HG02973 (cell line): ENCODE results near the gene ACYP2.

Source experiments
- ATAC-seq: cut with Tn5 transposase; IDR thresholded peaks from one replicate; pipeline ENCODE4 v1.9.1; 2021; ENCODE audit warnings: moderate library complexity; ENCODE audit not compliant: unreplicated experiment

The ACYP2 gene

DNA sequence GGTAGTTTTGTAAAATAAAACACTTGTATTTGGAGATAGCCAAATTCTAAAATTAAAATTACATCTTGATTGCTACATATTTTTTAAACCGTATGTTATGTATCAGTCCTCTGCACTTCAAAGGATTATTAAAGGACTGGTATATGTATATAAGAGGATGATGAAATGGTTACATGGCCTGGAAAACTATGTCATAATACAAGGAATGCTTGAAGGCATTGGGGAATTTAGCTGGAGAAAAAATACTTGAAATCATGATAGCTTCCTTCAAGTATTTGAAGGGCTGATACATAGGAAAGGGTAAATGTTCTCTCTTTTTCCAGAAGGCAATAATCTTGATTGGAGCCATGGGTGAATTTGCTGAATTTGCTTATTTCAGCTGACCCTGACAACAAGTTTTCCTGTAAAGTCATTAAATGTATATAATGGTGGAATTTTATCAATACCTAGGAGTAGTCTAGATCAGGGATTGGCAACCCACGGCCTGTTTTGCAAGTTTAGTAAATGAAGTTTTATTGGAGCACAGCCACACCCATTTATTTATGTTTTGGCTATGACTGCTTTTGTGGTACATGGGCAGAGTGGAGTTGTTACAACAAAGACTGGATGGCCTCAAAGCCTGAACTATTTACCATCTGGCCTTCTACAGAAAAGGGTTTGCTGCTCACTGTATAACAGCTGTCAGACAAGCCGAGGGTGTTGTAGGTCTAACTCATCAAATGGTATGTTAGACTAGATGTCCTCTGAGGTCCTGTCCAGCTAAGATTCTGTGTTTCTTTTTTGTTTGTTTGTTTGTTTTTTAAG lies 34.4 kb downstream of the ACYP2 start:
- no peak for ATAC-seq

DNA sequence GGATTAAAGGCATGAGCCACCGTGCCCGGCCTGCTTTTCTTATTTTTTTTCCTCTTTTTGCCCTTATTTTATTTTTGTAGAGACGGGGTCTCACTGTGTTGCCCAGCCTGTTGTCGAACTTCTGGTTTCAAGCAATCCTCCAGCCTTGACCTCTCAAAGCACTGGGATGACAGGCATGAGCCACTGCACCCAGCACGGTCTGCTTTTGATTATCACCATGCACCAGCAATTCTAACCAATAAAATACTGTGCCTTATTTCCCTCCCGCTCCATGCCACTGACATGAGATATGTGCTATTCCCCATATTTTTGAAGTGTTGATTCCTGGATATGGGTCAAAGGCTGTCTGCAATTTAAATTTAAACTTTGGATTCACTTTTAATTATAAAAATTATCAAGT lies 42.9 kb downstream of the ACYP2 start:
- ATAC-seq, result no peak

DNA sequence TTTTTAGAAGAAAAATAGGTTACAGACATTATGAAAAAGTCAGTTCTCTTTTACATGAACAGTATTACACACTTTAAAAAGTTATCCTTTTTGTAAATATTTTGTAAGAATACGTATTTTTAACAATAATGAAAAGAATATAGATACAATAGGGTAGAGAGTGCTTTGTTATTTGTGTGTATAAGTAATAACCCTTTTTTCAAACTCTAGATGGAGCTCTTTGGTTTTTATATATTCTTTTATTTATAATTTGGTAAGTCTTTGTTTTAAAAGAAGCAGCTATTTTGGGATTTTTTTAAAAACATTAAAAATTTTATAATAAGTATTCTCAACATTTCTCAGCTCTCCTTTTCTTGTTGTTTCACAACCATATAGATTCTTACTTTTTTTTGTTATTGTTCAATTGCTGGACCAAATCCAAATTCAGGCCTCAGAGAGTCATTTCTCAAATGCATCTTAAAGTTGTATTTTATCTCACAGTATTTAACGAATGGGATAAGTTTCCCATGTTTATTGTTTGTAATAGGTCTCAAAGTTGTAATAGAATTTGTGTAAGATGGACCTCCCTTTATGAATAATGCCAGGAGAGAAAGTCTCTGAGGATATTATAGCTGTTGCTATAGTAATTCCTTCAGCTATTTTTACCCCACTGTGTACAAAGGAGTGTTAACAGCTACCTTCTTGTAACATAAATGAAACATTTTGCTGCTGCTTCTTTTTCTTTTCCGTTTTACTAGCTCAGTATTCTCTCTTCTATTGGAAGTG lies 46.4 kb downstream of the ACYP2 start:
- ATAC-seq, result no peak

DNA sequence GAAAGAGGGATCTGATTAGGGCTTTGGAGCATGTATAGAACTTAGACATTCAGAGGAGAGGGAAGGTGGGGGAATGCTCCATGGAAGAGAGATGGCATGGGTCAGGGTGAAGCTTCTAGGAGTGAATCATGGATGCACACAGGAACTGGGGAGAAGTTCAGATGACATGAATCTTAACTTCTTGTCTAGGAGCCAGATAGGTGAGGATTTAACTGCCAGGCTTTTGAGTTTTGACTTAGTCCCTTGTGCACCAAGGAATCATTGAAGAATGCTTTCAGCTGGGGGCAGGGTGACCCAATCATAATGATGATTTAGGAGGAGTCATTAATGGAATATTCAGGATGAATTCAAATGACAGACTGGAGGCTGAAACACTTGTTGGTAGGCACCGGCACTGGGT lies 48.7 kb downstream of the ACYP2 start:
- no peak for ATAC-seq

DNA sequence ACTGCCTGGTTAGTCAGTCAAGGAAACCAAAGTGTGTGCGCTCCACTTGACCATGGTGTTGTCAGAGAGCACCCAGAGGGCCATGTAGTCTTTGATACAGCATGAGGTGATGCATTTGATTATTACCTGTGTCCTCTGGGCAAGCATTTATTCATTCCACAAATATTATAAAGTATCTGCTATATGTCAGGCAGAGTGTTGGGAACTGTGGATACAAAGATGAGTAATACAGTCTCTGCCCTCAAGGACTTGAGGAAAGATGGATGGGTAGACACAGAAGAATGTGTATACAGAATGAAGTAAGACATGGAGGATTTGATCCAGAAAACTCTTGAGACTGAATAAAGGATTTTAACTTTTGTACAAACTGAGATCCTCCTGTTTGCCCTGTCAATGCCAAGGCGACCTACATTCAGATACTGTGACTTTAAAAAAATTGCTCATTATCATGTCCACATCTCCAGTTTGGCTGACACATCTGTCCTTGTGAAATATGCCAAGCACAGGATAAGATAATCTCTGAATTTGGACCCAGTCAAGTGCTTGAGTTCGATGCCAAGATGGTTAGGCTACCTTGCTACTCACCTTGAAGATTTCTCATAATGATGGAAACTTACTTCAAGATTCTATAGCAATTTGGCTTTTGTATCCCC lies 50.8 kb downstream of the ACYP2 start:
- no peak for ATAC-seq

DNA sequence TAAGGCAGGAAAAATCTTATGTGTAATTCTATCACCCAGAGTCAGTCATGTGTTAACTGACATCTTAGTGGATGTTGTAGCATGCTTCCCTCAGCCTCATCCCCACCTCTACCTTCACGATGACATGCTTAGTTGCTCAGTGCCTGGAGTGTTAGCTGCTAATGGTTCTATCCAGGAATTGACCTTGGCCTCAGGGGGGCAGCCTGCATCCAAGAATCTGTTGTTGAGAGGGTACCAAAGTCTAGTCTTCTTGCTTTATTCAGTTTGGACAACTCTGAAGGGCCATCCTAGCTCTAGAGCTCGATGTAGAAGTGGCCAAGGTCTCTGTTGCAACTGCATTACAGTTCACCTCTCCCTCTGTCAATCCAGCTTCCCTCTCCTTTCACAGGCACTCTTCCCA lies 61.2 kb downstream of the ACYP2 start:
- ATAC-seq, result no peak

DNA sequence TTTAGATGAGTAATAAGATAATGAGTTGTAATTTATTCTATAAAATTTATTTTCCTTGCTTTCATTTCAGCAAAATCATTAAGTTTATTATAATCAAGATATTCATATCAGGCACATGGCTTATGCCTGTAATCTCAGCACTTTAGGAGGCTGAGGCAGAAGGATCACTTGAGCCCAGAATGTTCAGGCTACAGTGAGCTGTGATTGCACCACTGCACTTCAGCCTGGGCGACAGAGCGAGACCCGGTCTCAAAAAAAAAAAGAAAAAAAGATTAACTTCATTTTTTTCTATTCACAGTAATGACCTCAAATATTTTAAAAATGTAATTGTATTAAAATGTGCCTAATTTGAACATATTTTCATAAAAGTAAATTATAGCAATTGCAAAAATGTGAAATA lies 67.9 kb downstream of the ACYP2 start:
- ATAC-seq, result no peak

DNA sequence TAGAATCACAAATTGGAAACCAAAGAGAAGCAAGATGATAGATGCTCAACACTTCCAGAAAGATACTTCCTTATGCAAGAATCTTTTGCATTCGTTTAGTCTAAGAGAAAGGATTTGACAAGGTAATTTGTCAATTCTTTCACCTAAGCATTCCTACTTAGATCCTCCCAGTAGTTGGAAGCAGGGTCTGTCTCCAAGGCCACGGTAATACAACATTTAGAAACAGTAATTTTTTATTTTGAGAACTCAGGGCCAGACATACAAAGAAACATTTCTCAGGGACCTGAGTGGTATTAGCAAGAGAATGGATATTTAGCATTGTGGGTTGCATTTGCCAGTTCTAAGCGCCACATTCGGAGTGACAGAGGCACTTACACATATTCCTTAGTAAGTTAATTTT lies 68.6 kb downstream of the ACYP2 start:
- ATAC-seq, result no peak

DNA sequence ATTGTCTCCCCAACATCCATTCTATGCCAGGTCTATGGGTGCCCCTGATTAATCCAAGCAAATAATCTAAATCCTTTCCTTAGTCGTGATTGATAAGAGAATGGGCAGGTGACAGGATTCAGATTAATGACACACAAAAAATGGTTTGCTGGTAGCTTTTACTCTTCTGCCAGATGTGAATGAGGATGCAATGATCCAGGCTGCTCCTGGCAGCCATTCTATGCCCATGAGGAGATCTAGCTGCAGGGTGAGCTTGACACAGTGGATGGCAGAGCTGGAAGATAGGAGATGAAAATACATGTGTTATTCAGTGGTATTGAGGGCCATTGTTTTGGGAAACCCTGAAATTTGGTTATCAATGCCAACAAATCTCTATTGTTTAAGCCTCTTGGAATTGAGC lies 69.7 kb downstream of the ACYP2 start:
- ATAC-seq, result no peak

DNA sequence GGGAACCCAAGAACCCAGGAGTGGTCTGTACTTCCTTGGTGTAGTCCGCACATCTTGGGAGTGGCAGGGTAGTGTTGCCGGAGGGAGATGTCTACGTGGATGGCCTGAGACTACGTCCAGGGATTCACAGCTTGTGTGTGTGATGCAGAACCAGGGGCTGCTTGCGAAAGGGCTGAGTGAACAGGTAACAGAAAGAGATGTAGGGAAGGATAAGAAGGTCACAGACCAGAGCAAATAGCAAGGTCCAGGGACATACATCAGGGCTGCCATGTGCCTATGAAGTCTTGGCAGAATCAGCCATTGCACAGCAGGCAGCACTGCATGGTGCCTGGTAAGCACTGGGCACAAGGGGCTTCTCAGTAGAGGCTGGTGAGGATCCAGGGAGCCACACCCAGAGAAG lies 71.9 kb downstream of the ACYP2 start:
- no peak for ATAC-seq

DNA sequence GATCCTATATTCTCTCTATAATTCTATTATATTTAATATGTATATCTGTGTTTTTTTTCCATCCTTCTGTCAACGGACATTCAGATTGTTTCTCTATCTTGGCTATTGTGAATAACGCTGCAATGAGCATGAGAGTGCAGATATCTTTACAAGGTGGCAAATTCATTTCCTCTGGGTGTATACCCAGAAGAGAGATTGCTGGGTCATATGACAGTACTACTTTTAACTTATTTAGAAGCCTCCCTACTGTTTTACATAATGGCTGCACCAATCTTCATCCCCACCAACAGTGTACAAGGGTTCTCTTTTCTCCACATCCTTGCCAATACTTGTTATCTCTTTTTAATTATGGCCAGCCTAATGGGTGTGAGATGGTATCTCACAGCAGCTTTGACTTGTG lies 74.1 kb downstream of the ACYP2 start:
- no peak for ATAC-seq

DNA sequence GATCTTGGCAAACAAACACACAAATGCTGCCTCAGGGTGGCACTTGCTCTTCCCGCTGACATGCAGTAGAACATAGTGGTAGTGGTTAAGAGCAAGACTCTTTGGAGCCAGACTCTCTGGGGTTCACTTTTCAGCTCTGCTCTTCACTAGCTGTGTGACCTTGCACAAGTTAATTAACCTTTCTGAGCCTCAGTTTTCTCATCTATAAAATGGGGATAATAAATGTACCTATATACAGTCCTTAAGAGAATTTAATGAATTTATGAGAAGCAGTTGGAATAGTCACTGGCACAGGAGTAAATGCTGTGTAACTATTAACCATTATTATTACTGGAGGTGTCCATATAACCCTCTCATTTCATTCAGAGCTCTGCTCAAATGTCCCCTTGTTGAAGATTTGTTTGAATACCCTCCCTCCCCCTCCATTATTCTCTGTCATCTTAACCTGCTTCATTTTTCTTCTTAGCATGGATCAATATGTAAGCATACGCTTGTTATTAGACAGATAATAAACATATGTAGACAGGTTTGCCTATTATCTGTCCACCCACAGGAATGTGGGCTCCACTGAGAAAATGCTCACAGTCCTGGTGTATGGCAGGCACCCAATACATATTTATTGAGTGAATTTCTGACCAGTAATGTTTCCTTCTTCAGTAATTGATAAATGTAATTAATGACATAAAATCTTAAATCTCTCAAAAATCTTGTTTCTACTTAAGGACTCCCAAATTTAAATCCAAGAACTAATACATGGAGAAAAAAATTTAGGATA lies 76.1 kb downstream of the ACYP2 start:
- no peak for ATAC-seq

DNA sequence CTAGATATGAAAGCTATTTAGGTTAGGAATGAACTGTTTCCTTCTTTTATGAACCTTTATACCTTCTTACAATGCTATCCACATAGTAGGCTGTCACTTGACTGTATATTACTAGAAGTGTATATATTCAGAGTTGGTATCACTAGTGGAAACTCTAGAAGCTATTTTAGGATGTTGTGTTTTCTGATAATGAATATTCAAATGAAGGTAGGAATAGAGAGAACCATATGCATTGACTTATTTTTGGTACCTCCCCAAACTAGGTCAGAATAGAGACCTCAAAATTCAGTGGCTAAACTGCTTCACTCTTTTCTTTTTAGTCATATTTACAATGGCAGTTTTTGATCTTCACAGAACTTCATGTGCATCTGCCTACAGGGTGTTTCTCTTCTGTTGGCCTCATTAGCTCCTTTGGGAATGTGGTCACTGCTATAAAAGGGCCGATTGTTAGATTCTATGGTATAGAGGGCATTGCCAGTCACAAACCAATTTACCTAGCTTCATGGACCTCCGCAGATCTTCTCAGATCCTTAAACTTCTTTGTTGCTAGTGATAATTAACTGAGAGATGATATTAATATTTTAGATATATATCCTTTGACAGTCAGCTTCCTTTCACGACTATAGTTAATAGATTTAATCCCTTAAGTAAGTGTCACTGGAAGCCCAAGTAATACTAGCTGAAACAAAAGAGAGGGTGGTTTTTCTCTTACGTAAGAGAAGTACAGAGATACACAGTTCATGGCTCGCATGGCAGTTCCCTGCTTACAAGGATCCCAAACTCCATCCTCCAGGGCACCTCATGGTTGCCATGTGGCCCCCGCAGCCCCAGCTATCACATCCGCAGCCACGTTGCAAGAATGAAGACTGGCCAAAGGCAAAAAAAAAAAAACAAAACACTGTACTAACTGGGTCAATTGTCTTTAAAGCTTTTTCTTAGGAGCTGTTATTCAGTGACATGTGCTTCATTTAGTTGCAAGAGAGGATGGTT lies 79.6 kb downstream of the ACYP2 start:
- no peak for ATAC-seq

DNA sequence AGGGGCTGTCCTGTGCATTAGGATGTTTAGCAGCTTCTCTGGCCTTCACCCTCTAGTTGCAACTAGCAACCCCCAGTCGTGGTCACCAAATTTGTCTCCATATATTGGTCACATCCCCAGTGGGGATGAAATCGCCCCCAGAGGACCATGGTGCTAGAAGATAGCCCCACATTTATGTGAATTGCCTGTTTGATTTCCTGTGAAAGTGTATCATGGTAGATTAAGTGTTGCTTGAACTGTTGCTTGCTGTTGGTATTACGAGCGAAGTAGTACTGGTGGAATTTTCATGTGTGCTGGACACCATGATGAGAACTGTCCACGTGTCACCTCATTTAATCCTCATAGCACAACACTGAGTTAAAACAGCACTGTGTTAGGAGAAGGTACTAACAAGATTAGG lies 81.2 kb downstream of the ACYP2 start:
- no peak for ATAC-seq

DNA sequence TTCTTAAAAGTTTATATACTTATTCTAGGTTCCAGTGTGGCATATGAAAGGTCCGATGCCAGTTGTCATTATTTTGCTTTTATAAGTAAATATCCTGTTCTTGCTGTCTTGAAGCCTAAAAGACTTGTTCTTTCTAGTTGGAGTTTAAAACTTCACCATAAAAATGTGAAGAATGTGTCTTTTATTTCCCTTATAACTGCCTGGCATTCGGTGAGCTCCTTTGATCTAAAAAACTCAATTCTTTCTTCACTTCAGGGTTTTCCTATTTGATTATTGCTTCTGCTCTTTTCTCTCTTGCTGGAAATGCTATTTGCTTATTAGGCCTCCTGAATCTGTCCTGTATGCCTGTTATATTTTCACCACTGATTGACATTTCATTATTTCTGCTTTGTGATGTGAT lies 89.1 kb downstream of the ACYP2 start:
- no peak for ATAC-seq

DNA sequence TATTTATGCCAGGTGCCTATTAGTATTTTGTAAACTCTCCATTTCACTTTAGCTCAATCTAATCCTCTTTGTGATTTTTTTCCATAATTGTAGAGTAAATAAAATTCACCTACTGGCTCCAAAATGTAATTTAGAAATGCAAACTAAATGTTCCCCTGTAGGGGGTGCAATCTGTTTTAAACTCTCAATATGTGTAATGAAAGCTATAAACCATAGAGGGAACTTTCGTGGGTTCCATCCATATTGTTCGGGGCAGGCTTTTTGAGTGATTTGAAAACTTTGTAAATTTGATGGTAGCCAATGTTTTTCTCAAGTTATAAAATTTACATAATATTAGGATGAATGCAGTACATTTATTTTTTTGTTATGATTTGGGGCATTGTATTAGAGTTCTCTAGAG lies 91.2 kb downstream of the ACYP2 start:
- ATAC-seq, result no peak

DNA sequence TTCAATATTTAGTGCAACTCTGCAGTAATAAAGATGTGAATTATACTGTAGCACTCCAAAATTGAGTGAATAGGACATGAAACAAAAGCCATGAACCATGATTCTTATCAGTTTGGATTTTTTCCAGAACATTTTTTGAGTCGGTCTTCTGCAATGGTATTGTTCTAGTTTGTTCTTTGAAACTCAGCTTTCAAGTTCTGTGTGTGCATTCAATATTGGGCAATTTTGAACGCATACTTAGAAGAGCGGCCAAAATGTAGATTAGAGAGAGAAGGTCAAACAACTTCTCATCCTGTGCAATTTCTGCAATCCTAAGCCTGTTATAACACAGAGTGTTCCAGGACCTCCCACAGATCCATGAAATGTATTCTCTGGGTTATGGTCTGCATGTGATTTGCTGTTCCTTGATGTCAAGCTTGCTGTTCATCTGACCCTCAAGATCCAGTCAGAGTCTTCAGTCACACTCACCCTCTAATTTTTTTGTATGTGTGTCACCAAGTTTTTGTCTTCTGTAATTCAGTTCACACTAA lies 92.3 kb downstream of the ACYP2 start:
- no peak for ATAC-seq

DNA sequence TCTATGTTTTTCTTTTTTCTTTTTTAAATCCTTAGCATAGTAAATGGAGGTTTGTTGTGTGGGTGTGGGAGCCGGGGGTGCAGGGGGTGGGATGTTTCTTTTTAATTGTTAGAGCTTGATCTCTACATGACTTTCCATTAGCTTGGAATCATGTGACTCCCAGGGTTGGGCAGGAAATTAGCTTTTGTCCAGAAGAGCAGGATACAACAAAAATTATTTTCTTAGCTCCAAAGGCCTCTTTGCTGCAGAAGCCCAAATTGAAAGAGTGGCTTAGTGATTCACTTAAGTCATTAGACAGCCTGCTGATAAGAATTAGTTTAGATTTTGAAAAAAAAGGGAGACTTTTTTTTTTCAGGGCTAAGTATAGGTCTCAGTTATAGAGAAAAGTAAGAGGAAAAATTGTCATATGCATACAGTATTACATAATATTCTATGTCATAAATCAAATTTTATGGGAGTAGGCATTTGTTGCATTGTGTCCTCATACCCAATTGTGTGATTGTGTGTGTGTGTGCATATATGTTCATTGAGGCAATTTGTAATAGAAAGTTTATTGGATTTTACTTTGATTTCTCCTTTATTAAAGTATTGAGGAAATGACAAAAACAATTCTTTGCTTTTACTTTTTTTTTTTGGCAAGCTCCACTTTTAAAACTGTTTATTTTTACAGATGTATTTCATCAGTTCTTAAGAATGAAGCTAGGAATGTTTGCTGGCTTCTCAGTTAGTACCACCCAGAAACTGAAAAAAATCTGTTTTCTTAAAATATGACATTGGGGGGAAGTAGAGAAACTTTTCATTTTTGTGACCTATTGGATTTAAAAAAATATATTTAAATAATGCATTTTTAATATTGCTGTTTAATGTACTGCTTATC lies 93.2 kb downstream of the ACYP2 start:
- ATAC-seq, result no peak

DNA sequence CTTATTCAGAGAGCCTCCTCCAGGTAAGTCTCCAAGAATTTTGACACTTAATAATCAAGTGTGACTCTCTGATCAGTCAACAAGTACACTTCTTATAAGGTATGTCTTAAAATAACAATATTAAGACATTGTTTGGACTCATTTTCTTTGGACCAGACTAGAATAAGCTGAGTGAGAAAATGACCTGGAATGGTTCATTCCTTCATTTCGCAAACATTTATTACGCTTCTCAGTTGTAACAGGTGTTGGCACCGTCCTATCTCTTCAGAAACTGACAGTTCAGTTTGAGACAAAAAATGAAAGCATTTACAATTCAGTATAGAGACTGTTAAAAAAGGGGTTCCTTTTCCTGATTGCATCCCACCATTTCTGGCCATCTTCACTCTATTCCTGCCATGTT lies 94.0 kb downstream of the ACYP2 start:
- ATAC-seq, result no peak
